Amygdala (tissue), 56 donors: ENCODE data around the gene TBKBP1.
"Not testable (repeated sequence)": the region's sequence is repeated elsewhere in the genome, so short reads cannot be mapped to it uniquely, and the experiment has no call there.

Experiments used
- DNase-seq, 56 donors: peaks; one replicate each; lab custom pipeline; 2025; lab: John Stamatoyannopoulos, UW

Gene TBKBP1

GRCh38 chr17:47726796-47727703 lies 33.1 kb downstream of the TBKBP1 start:
- DNase-seq = no peak

- no peak for DNase-seq
Observed at GRCh38 chr17:47727704-47728036, 33.7 kb downstream of the TBKBP1 start.

- DNase-seq = no peak
Observed at GRCh38 chr17:47728214-47728877, 34.4 kb downstream of the TBKBP1 start.

- no peak for DNase-seq
Observed at GRCh38 chr17:47729476-47729875, 35.5 kb downstream of the TBKBP1 start.

- no peak for DNase-seq
Observed at GRCh38 chr17:47730681-47731080, 36.7 kb downstream of the TBKBP1 start.

GRCh38 chr17:47731396-47731795 lies 37.4 kb downstream of the TBKBP1 start:
- DNase-seq = no peak

GRCh38 chr17:47732399-47733046 lies 38.6 kb downstream of the TBKBP1 start:
- no peak for DNase-seq

- DNase-seq = peak in 6 of 56 donors; percentile 9 to 41 (median 14)
Observed at GRCh38 chr17:47733047-47733673, 39.2 kb downstream of the TBKBP1 start, which contains the start of gene TBX21. Gene TBX21, plus strand, starts transcription at chr17:47733236. Its CDS starts 219 bp downstream, at chr17:47733455.

GRCh38 chr17:47733674-47734410 lies 39.9 kb downstream of the TBKBP1 start:
- no peak for DNase-seq

GRCh38 chr17:47735139-47735464 lies 41.1 kb downstream of the TBKBP1 start:
- no peak for DNase-seq

GRCh38 chr17:47735536-47736011 lies 41.6 kb downstream of the TBKBP1 start:
- no peak for DNase-seq

- DNase-seq = no peak
Observed at GRCh38 chr17:47736501-47737495, 42.8 kb downstream of the TBKBP1 start.

- no peak for DNase-seq
Observed at GRCh38 chr17:47738178-47738577, 44.2 kb downstream of the TBKBP1 start.

- no peak for DNase-seq
Observed at GRCh38 chr17:47739150-47739549, 45.2 kb downstream of the TBKBP1 start.

GRCh38 chr17:47739945-47740344 lies 46.0 kb downstream of the TBKBP1 start:
- DNase-seq = not testable (repeated sequence)

- no peak for DNase-seq
Observed at GRCh38 chr17:47741109-47741792, 47.3 kb downstream of the TBKBP1 start.

- no peak for DNase-seq
Observed at GRCh38 chr17:47741793-47742145, 47.8 kb downstream of the TBKBP1 start.
